ENCODE results near the gene PDLIM4. TPM values are rescaled to one million over a fixed set of nuclear protein-coding genes. Genes with fewer than 3 reads are reported as not detected.

The PDLIM4 gene
- total and polyA plus RNA-seq, 9 donors, result 3.4 to 63.4 (median 40.8) TPM

DNA sequence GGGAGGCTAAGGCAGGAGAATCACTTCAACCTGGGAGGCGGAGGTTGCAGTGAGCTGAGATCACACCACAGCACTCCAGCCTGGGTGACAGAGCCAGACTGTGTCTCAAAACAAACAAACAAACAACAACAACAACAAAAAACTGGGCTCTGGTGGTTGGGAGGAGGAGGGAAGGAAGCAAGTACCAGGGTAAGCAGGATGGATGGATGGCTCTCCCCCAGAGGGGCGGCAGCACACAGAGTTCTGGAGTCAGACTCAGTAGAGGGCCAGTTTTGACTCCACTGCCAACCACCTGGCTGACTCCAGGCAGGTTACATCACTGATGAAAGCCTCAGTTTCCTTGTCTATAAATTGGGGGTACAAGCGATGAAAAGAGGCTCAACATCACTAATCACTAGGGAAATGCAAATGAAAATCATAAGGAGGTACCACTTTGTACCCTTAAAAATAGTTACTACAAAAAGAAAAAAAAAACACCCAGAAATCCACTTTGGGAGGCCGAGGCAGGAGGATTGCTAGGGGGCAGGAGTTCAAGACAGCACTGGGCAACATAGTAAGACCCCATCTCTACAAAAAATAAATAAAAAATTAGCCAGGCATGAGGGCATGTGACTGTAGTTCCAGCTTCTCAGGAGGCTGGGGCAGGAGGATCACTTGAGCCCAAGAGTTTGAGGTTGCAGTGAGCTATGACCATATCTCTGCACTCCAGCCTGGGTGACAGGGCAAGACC is 39.9 kb downstream of the PDLIM4 start:
- Histone ChIP-seq H3K27me3 (no peaks in the 10 kb centered on the region), H3K4me1 (ENCODE audit: insufficient read depth) (peaks cover 2% of the 10 kb centered on the region), H3K27ac (no peak overlapping the region), H3K4me3 (no peak overlapping the region), H3K36me3 (no peaks in the 10 kb centered on the region), H3K9me3 (no peaks in the 10 kb centered on the region)
- TF ChIP-seq POLR2A (IDR thresholded peaks at IDR 0.05) (no peak), EP300 (IDR thresholded peaks at IDR 0.05) (no peak), CTCF (IDR thresholded peaks at IDR 0.05) (no peak)
- DNase-seq, result no peak
- 93 to 97% (median 95%) methylated on average over 4 of the region's 4 CpGs for WGBS, 3 donors
- intact Hi-C loops (cut with DNase I), result loop anchor here in 2 of 4 donors (10.0 kb wide), 2 partner anchors 73 to 77 kb away; partner anchors contain the start of gene P4HA2 (in 1 of the 2)

GRCh38 chr5:132298298-132299212 is 41.1 kb downstream of the PDLIM4 start:
- Histone ChIP-seq H3K27ac (no peak overlapping the region), H3K9me3 (no peaks in the 10 kb centered on the region), H3K27me3 (no peaks in the 10 kb centered on the region), H3K36me3 (no peaks in the 10 kb centered on the region), H3K4me1 (ENCODE audit: insufficient read depth) (peaks cover 2% of the 10 kb centered on the region), H3K4me3 (no peak overlapping the region)
- DNase-seq, result no peak
- intact Hi-C loops (cut with DNase I), result loop anchor here in 2 of 4 donors (10.0 kb wide), 2 partner anchors 74 to 76 kb away; partner anchors contain the start of gene P4HA2 (in 1 of the 2)
- WGBS, 3 donors, result 67 to 69% (median 69%) methylated on average over 6 of the region's 6 CpGs
- no peak for TF ChIP-seq POLR2A (IDR thresholded peaks at IDR 0.05)
- TF ChIP-seq CTCF (IDR thresholded peaks at IDR 0.05), result no peak
- TF ChIP-seq EP300 (IDR thresholded peaks at IDR 0.05), result no peak

DNA sequence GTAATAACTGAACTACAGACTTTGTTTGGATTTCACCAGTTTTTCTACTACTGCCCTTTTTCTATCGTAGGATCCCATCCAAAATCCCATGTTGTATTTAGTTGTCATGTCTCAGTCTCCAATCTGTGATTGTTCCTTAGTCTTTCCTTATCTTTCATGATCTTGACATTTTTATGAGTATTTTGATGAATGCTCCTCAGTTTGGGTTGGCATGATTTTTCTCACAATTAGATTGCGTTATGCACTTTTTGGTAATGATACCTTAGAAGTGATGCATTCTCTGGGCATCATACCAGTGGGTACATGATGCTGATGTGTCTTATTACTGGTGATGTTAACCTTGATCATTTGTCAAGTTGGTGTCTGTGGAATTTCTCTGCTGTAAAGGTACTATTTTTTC is 42.4 kb downstream of the PDLIM4 start:
- no peak overlapping the region for H3K27ac ChIP-seq
- 80 to 93% (median 86%) methylated on average over 2 of the region's 2 CpGs for WGBS, 3 donors
- intact Hi-C loops (cut with DNase I), result loop anchor here in 2 of 4 donors (10.0 kb wide), 2 partner anchors 75 kb away; partner anchors contain the start of gene P4HA2 (in 1 of the 2)
- TF ChIP-seq EP300 (IDR thresholded peaks at IDR 0.05), result no peak
- no peak for TF ChIP-seq POLR2A (IDR thresholded peaks at IDR 0.05)
- DNase-seq, result no peak
- no peaks in the 10 kb centered on the region for H3K36me3 ChIP-seq
- H3K4me3 ChIP-seq, result no peak overlapping the region
- H3K4me1 ChIP-seq (ENCODE audit: insufficient read depth), result peaks cover under 1% of the 10 kb centered on the region
- no peaks in the 10 kb centered on the region for H3K9me3 ChIP-seq
- no peaks in the 10 kb centered on the region for H3K27me3 ChIP-seq

DNA sequence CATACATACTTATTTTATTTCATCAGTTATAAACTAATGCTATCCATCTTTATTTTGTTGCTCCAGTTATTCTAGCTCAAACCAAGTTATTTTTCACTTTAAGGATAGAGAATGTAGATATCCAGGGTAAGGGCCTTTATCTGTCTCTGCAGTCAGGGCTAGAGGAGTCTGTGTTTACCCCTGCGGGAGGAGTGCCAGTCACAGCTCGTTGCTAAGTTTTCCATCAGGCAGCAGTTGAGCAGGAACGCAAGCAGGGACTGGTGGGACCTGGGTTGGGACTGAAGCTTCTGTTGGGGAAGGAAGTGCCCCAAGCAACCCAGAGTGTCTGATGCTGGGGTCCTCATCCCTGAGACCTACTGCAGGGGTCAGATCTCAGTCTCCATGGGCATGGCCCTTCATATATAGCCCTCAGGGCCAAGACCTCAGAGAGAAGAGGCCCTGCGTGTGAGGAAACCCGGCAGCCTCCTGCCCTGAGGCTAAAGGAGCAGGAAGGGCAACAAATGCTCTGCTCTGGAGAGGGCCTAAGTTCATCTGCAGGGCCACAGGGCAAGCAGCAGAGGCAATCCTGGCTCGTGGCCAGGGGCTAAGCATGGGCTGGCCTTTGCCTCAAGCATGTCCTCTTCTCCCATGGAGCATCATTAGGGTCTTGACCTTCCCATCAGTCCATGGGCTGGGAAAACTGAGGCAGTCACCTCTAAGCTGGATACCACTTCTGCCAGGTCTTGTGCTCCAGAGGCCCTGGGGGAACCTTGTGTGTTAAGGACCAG is 43.3 kb downstream of the PDLIM4 start:
- Histone ChIP-seq H3K27ac (no peak overlapping the region), H3K27me3 (no peaks in the 10 kb centered on the region), H3K4me1 (ENCODE audit: insufficient read depth) (no peaks in the 10 kb centered on the region), H3K9me3 (no peaks in the 10 kb centered on the region), H3K4me3 (no peak overlapping the region), H3K36me3 (no peaks in the 10 kb centered on the region)
- intact Hi-C loops (cut with DNase I), result no loop called here
- DNase-seq, result no peak
- TF ChIP-seq POLR2A (IDR thresholded peaks at IDR 0.05) (no peak), CTCF (IDR thresholded peaks at IDR 0.05) (no peak), EP300 (IDR thresholded peaks at IDR 0.05) (no peak)
- 68 to 72% (median 70%) methylated on average over 6 of the region's 6 CpGs for WGBS, 3 donors

All from ovary (tissue), 9 donors.